Peyer's patch (tissue), 4 donors: ENCODE measurements around the gene HOXA11. TPM values are rescaled to one million over a fixed set of nuclear protein-coding genes. Genes with fewer than 3 reads are reported as not detected.

Source experiments
- DNase-seq, 3 donors: peaks; one replicate each; pipeline ENCODE4 v3.0.0-alpha.2; 2017 to 2019
- H3K27ac ChIP-seq, 4 donors: fragments of 200-600 bp; sonication (generic); one replicate each; pipeline ENCODE4 v1.5.1; 2016 to 2019
- H3K27me3 ChIP-seq, 2 donors: fragments of 200-600 bp; sonication (generic); one replicate each; pipeline ENCODE4 v1.5.1; 2019
- H3K36me3 ChIP-seq, 3 donors: fragments of 200-600 bp; sonication (generic); one replicate each; pipeline ENCODE4 v1.5.1; 2016 to 2019
- H3K4me1 ChIP-seq, 4 donors: fragments of 200-600 bp; sonication (generic); one replicate each; pipeline ENCODE4 v1.5.1; 2016 to 2019
- H3K4me3 ChIP-seq, 4 donors: fragments of 200-600 bp; sonication (generic); 1 replicate in 3 of 4; 2 replicates in 1 of 4; pipeline ENCODE4 v1.5.1; 2016 to 2019; ENCODE audit warnings: mild to moderate bottlenecking in 1 of 4
- H3K9me3 ChIP-seq, 4 donors: fragments of 200-600 bp; sonication (generic); one replicate each; pipeline ENCODE4 v1.5.1; 2016 to 2019; ENCODE audit warnings: mild to moderate bottlenecking in 1 of 4
- POLR2A ChIP-seq, 2 donors: fragments of 450-650 bp; IDR thresholded peaks; one replicate each; pipeline ENCODE4 v1.5.1; 2017; ENCODE audit warnings: antibody characterized with exemption in 2 of 2, mild to moderate bottlenecking in 2 of 2, moderate library complexity in 2 of 2
- total RNA-seq, 4 donors: library from RNA; depleted of rRNA; stranded (reverse); fragments of >200 nt; gene quantifications; one replicate each; pipeline ENCODE4 v1.1.0, GENCODE V29; 2016
- TF ChIP-seq, protein P1 (sequence below), 6 experiments: fragments of 450-650 bp in 4 of 6; fragments of 200-600 bp in 2 of 6; sonication (generic) in 1 of 6; IDR thresholded peaks; one replicate each; pipeline ENCODE4 v1.5.1; 2017 to 2019; ENCODE audit warnings: antibody characterized with exemption in 6 of 6, mild to moderate bottlenecking in 3 of 6, moderate library complexity in 1 of 6

Gene HOXA11
- total RNA-seq, 4 donors from 2014 or later, result not detected

DNA sequence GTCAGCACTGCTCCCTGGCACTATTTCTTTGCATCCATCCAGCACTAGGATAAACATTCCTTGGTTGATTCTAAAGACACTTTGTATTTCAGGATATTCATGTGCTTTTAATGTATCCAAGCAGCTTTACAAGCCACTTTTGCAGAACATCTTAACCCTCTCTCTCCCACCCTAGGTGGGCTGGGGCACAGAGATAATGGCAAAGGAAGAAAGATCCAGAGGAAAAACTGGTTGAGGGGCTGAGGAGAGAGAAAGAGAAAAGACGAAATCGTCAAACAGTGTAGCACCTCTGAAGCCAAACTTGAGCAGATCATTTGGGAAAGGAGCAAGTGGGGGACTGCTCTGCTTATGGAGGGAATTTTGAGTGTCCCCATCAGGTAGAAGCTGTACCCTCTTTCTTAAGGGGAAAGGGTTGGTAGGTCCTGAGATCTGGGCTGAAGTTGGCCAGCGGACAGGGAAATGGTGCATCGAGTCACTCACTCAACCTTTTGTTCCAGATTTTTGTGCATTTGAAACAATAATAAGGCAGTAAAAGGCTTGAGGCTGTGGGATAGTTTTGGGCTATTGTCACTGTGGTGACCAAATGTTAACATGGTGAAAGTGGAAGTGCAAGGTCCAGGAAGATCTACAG is 19.0 kb upstream of the HOXA11 start:
- H3K27ac ChIP-seq, result no peak overlapping the region
- H3K9me3 ChIP-seq, result peaks cover 0 to 4% (median 0%) of the 10 kb centered on the region in 4 donors
- DNase-seq, result no peak
- H3K27me3 ChIP-seq, result peaks cover 0 to 76% of the 10 kb centered on the region in 2 donors
- peaks cover 1 to 36% (median 13%) of the 10 kb centered on the region in 4 donors for H3K4me1 ChIP-seq
- H3K4me3 ChIP-seq, result no peak overlapping the region
- TF ChIP-seq POLR2A (IDR thresholded peaks at IDR 0.05), result no peak
- TF ChIP-seq, protein P1, sequence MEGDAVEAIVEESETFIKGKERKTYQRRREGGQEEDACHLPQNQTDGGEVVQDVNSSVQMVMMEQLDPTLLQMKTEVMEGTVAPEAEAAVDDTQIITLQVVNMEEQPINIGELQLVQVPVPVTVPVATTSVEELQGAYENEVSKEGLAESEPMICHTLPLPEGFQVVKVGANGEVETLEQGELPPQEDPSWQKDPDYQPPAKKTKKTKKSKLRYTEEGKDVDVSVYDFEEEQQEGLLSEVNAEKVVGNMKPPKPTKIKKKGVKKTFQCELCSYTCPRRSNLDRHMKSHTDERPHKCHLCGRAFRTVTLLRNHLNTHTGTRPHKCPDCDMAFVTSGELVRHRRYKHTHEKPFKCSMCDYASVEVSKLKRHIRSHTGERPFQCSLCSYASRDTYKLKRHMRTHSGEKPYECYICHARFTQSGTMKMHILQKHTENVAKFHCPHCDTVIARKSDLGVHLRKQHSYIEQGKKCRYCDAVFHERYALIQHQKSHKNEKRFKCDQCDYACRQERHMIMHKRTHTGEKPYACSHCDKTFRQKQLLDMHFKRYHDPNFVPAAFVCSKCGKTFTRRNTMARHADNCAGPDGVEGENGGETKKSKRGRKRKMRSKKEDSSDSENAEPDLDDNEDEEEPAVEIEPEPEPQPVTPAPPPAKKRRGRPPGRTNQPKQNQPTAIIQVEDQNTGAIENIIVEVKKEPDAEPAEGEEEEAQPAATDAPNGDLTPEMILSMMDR (IDR thresholded peaks at IDR 0.05), result no peak
- no peaks in the 10 kb centered on the region for H3K36me3 ChIP-seq

- Histone ChIP-seq H3K36me3 (no peaks in the 10 kb centered on the region), H3K4me3 (no peak overlapping the region), H3K9me3 (peaks cover 0 to 6% (median 0%) of the 10 kb centered on the region in 4 donors), H3K4me1 (peaks cover 4 to 42% (median 13%) of the 10 kb centered on the region in 4 donors), H3K27ac (no peak overlapping the region), H3K27me3 (peaks cover 0 to 82% of the 10 kb centered on the region in 2 donors)
- DNase-seq, result peak in 1 of 3 donors; percentile 33
- TF ChIP-seq, protein P1 (IDR thresholded peaks at IDR 0.05), result no peak
- no peak for TF ChIP-seq POLR2A (IDR thresholded peaks at IDR 0.05)
Measured at GRCh38 chr7:27203365-27203953, 18.4 kb upstream of the HOXA11 start.

- Histone ChIP-seq H3K27me3 (peaks cover 0 to 89% of the 10 kb centered on the region in 2 donors), H3K36me3 (no peaks in the 10 kb centered on the region), H3K9me3 (peaks cover 0 to 6% (median 0%) of the 10 kb centered on the region in 4 donors), H3K4me3 (no peak overlapping the region), H3K4me1 (peaks cover 4 to 44% (median 13%) of the 10 kb centered on the region in 4 donors), H3K27ac (no peak overlapping the region)
- TF ChIP-seq, protein P1 (IDR thresholded peaks at IDR 0.05), result no peak
- TF ChIP-seq POLR2A (IDR thresholded peaks at IDR 0.05), result no peak
- no peak for DNase-seq
Measured at GRCh38 chr7:27202862-27203134, 17.8 kb upstream of the HOXA11 start.

DNA sequence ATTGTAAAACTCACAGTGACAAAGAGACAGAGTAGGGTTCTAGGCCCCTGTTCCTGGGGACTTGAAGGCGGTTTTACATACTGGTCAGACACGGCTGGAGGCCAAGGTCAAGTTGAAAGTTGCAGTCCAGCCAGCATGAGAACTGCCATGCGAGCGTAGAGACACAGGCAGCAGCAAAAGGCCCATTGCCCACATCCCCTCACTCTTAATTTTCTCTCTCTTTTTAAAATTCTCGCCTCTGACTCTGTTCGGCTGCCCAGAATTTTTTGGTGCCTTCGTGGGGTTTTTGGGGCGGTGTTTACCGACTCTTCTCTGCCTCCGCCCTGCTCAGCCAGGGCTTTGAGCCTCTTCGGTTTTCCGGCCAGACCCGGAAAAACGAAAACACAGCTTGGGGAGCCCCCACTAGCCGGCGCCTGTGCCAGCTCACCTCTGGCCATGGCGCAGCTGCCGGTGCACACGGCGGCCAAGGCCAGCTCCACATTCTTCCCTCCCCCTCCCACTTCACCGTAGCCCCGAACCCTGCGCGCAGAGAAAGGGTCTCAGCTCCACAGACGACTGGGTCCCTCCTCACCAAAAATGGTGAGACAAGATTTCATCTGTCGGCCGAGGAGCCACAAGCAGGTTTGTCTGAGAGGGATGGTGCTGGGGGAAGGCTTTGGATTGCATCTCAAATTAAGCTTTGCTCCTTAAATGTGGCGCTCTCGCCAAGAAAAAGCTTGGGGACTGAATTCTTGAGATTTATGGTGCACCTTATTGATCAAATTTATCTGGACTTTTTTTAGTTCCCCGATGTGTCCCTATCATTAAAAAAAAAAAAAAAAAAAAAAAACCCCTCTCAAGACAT is 17.2 kb upstream of the HOXA11 start:
- no peak overlapping the region for H3K4me3 ChIP-seq
- H3K27me3 ChIP-seq, result peaks cover 0 to 93% of the 10 kb centered on the region in 2 donors
- H3K36me3 ChIP-seq, result no peaks in the 10 kb centered on the region
- peak in 1 of 3 donors; percentile 51 for DNase-seq
- peaks cover 0 to 6% (median 0%) of the 10 kb centered on the region in 4 donors for H3K9me3 ChIP-seq
- H3K27ac ChIP-seq, result no peak overlapping the region
- TF ChIP-seq, protein P1 (IDR thresholded peaks at IDR 0.05), result no peak
- TF ChIP-seq POLR2A (IDR thresholded peaks at IDR 0.05), result no peak
- peaks cover 4 to 44% (median 13%) of the 10 kb centered on the region in 4 donors for H3K4me1 ChIP-seq

DNA sequence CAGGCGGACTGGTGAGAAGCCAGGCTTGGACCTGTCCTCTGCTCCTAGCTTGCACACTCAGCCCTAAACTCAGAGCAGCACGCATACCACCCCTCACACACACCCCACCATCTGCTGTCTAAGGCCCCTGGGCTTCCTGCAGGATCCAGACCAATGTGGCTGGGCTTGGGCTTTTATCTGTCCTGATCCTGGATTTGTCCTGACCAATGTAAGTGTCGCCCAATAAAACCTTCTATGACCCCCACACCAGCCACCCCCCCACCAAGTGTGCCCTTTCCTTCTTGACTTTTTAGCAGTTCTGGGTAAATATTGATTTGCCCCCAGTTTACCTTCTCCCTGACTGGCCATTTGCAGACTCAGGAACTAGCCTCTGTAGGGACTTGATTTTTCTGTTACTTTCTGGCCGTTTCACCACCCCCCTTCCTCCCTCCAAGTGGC is 16.6 kb upstream of the HOXA11 start:
- peaks cover 0 to 6% (median 0%) of the 10 kb centered on the region in 4 donors for H3K9me3 ChIP-seq
- TF ChIP-seq, protein P1 (IDR thresholded peaks at IDR 0.05), result no peak
- no peak for TF ChIP-seq POLR2A (IDR thresholded peaks at IDR 0.05)
- peaks cover 4 to 44% (median 13%) of the 10 kb centered on the region in 4 donors for H3K4me1 ChIP-seq
- no peaks in the 10 kb centered on the region for H3K36me3 ChIP-seq
- no peak for DNase-seq
- no peak overlapping the region for H3K27ac ChIP-seq
- peaks cover 0 to 92% of the 10 kb centered on the region in 2 donors for H3K27me3 ChIP-seq
- peak overlapping the region in 1 of 4 donors; percentile 26 for H3K4me3 ChIP-seq
